ENCODE measurements around the gene MRPL28.
"Not testable (repeated sequence)": the region's sequence is repeated elsewhere in the genome, so short reads cannot be mapped to it uniquely, and the experiment has no call there.

- not testable (repeated sequence) for TF ChIP-seq CTCF, POLR2A (IDR thresholded peaks at IDR 0.05)
These were observed 36.0 kb downstream of the MRPL28 start for GRCh38 chr16:334164-334832.
